ENCODE measurements around the gene CHD9. TPM values are rescaled to one million over a fixed set of nuclear protein-coding genes. Genes with fewer than 3 reads are reported as not detected.

Gene CHD9
- total RNA-seq, 2 experiments from 2014 or later, result 13.2 to 18.8 TPM

GRCh38 chr16:53150769-53151168 is 96.0 kb downstream of the CHD9 start:
- no peaks in the 10 kb centered on the region for H3K4me1 Mint-ChIP-seq
- H3K27ac Mint-ChIP-seq, result no peak overlapping the region
- DNase-seq (no peak), ATAC-seq (no peak)
- ChIA-PET POLR2A (no interaction called here), CTCF (no interaction called here)
- peaks cover 11% of the 10 kb centered on the region for H3K36me3 Mint-ChIP-seq (ENCODE audit: low read depth)
- no peak overlapping the region for H3K4me3 Mint-ChIP-seq
- H3K27me3 Mint-ChIP-seq, result no peaks in the 10 kb centered on the region
- no peaks in the 10 kb centered on the region for H3K9me3 Mint-ChIP-seq (ENCODE audit: low read depth)
- intact Hi-C loops (cut with DNase I, micrococcal nuclease), result no loop called here

DNA sequence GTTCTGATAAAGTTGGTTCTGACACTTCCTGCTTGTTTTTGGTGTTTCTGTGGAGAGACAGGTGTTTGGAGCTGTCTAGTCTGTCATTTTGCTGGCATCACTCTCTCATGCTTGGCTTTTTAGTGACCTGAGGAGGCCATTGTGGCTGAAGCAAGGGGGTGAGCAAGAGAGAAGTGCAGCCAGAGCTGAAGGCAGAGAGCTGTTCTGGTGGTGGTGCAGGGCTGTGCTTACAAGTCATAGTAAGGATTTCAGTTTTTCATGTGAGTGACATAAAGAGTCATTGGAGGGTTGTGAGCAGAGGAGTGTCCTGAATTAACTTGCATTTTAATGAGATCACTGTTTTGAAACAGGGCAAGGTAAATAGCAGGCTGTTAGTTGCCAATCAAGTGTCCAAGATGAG is 97.5 kb downstream of the CHD9 start:
- intact Hi-C loops (cut with DNase I, micrococcal nuclease), result no loop called here
- ATAC-seq (peak; percentile 42), DNase-seq (no peak)
- CTCF ChIA-PET, result no interaction called here
- Mint-ChIP-seq H3K4me1 (no peaks in the 10 kb centered on the region), H3K36me3 (ENCODE audit: low read depth) (peaks cover 19% of the 10 kb centered on the region), H3K27ac (no peak overlapping the region), H3K27me3 (no peaks in the 10 kb centered on the region), H3K4me3 (no peak overlapping the region), H3K9me3 (ENCODE audit: low read depth) (no peaks in the 10 kb centered on the region)
- POLR2A ChIA-PET, result no interaction called here

GRCh38 chr16:53153130-53153529 is 98.3 kb downstream of the CHD9 start:
- Mint-ChIP-seq H3K4me1 (no peaks in the 10 kb centered on the region), H3K9me3 (ENCODE audit: low read depth) (no peaks in the 10 kb centered on the region), H3K27me3 (no peaks in the 10 kb centered on the region), H3K4me3 (no peak overlapping the region), H3K27ac (no peak overlapping the region), H3K36me3 (ENCODE audit: low read depth) (peaks cover 19% of the 10 kb centered on the region)
- ATAC-seq, result no peak
- CTCF ChIA-PET, result interaction anchor here (0.8 kb wide), 1 partner anchor 15 kb away, joined by 3 read pairs; no protein-coding TSS in a partner anchor
- DNase-seq, result no peak
- POLR2A ChIA-PET, result no interaction called here
- intact Hi-C loops (cut with DNase I, micrococcal nuclease), result no loop called here

DNA sequence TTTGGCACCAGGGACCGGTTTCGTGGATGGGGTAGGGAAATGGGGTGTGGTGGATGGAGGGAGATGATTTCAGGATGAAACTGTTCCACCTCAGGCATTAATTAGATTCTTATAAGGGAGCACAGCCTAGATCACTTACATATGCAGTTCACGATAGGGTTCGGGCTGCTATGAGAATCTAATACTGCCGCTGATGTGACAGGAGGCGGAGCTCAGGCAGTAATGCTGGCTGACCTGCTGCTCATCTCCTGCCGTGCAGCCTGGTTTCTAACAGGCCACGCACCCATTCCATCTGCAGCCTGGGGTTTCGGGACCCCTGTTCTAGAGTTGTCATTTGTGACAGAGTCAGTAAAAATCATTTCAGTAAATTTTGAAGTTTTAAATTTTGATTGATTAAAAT is 99.7 kb downstream of the CHD9 start:
- no peak overlapping the region for H3K27ac Mint-ChIP-seq
- H3K4me1 Mint-ChIP-seq, result no peaks in the 10 kb centered on the region
- H3K27me3 Mint-ChIP-seq, result no peaks in the 10 kb centered on the region
- DNase-seq (no peak), ATAC-seq (no peak)
- ChIA-PET POLR2A (no interaction called here), CTCF (interaction anchor here (0.7 kb wide), 1 partner anchor 111 kb away, joined by 7 read pairs; no protein-coding TSS in a partner anchor)
- peaks cover 14% of the 10 kb centered on the region for H3K36me3 Mint-ChIP-seq (ENCODE audit: low read depth)
- no peaks in the 10 kb centered on the region for H3K9me3 Mint-ChIP-seq (ENCODE audit: low read depth)
- no peak overlapping the region for H3K4me3 Mint-ChIP-seq
- intact Hi-C loops (cut with DNase I, micrococcal nuclease), result no loop called here

DNA sequence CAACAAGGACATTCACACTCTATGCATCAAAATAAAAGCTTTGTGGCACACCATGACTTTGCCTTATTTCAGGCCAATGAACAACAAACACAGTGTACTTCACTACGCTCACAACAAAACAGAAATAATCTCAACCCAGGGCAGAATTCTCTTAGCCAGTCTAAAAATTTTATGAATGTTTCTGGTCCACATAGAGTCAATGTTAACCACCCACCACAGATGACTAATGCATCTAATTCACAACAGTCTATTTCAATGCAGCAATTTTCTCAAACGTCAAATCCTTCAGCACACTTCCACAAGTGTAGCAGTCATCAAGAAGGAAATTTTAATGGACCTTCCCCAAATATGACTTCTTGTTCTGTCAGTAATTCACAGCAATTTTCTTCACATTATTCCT is 101.7 kb downstream of the CHD9 start:
- H3K36me3 Mint-ChIP-seq (ENCODE audit: low read depth), result peaks cover 12% of the 10 kb centered on the region

GRCh38 chr16:53159781-53160436 is 105.1 kb downstream of the CHD9 start:
- DNase-seq (no peak), ATAC-seq (peak; percentile 64)
- peaks cover under 1% of the 10 kb centered on the region for H3K4me1 Mint-ChIP-seq
- H3K4me3 Mint-ChIP-seq, result no peak overlapping the region
- H3K36me3 Mint-ChIP-seq (ENCODE audit: low read depth), result peaks cover 14% of the 10 kb centered on the region
- intact Hi-C loops (cut with DNase I, micrococcal nuclease), result loop anchor here (1.0 kb wide), 2 partner anchors 30 to 106 kb away; partner anchors contain the start of gene CHD9 (in 2 of the 2)
- H3K9me3 Mint-ChIP-seq (ENCODE audit: low read depth), result no peaks in the 10 kb centered on the region
- POLR2A ChIA-PET, result no interaction called here
- no peak overlapping the region for H3K27ac Mint-ChIP-seq
- H3K27me3 Mint-ChIP-seq, result no peaks in the 10 kb centered on the region
- CTCF ChIA-PET, result interaction anchor here (1.0 to 1.7 kb wide), 5 partner anchors 16 to 104 kb away, joined by 3 to 7 read pairs (median 3); partner anchors contain the start of gene CHD9

More for the DNA sequence above, 101.7 kb downstream of the CHD9 start:
- CTCF ChIA-PET, result interaction anchor here (1.2 kb wide), 1 partner anchor 101 kb away, joined by 6 read pairs; the partner anchor contains the start of gene CHD9
- POLR2A ChIA-PET, result no interaction called here
- no peaks in the 10 kb centered on the region for H3K4me1 Mint-ChIP-seq
- intact Hi-C loops (cut with DNase I, micrococcal nuclease), result no loop called here
- H3K4me3 Mint-ChIP-seq, result no peak overlapping the region
- H3K9me3 Mint-ChIP-seq (ENCODE audit: low read depth), result no peaks in the 10 kb centered on the region
- DNase-seq (no peak), ATAC-seq (no peak)
- no peak overlapping the region for H3K27ac Mint-ChIP-seq
- no peaks in the 10 kb centered on the region for H3K27me3 Mint-ChIP-seq

DNA sequence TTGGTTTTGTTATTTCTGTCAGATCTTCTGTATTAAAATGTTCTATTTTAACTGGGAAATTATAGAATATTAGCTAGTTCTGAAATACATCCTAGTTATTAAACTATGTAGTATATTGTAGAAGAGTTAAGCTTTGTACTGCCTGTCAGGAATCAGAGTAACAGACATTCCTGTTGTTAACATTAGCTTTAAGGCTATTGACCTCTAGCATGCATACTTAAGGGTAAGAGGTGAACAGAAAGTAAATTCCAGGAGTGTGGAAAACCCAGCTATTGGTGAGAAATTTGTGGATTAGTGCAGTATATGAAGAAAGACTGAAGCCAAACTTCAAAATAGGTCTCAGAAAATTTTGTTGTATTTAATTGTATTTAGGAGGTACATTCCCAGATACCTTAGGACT is 111.3 kb downstream of the CHD9 start:
- no peaks in the 10 kb centered on the region for H3K27me3 Mint-ChIP-seq
- H3K4me1 Mint-ChIP-seq, result peaks cover 3% of the 10 kb centered on the region
- H3K36me3 Mint-ChIP-seq (ENCODE audit: low read depth), result peaks cover 4% of the 10 kb centered on the region
- intact Hi-C loops (cut with DNase I, micrococcal nuclease), result no loop called here
- no peaks in the 10 kb centered on the region for H3K9me3 Mint-ChIP-seq (ENCODE audit: low read depth)
- H3K27ac Mint-ChIP-seq, result no peak overlapping the region
- ATAC-seq (no peak), DNase-seq (no peak)
- POLR2A ChIA-PET, result interaction anchor here (0.5 kb wide), 1 partner anchor 40 kb away, joined by 7 read pairs; no protein-coding TSS in a partner anchor
- H3K4me3 Mint-ChIP-seq, result no peak overlapping the region
- CTCF ChIA-PET, result interaction anchor here (1.5 kb wide), 1 partner anchor 112 kb away, joined by 3 read pairs; the partner anchor contains the start of gene CHD9

GRCh38 chr16:53168744-53169143 is 114.0 kb downstream of the CHD9 start:
- CTCF ChIA-PET, result interaction anchor here (0.7 to 1.2 kb wide), 2 partner anchors 15 to 97 kb away, joined by 3 read pairs; no protein-coding TSS in a partner anchor
- peaks cover 3% of the 10 kb centered on the region for H3K4me1 Mint-ChIP-seq

DNA sequence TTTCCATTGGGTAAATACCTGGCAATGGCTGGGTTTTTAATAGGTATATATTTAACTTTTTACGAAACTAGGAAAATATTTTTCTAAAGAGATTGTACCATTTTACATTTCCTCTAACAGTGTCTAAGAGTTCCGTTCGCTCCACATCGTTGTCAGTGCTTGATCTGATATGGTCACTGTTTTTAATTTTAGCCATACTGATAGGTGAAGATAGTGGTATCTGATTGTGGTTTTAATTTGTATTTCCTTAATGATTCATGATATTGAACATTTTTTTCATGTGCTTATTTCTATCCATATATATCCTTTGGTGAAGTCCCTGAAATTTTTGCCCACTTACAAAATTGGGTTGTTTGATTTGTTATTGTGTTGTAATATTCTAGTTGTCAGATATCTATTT is 117.7 kb downstream of the CHD9 start:
- no peak overlapping the region for H3K27ac Mint-ChIP-seq
- H3K4me3 Mint-ChIP-seq, result no peak overlapping the region
- H3K36me3 Mint-ChIP-seq (ENCODE audit: low read depth), result peaks cover 2% of the 10 kb centered on the region
- no peaks in the 10 kb centered on the region for H3K9me3 Mint-ChIP-seq (ENCODE audit: low read depth)
- no peaks in the 10 kb centered on the region for H3K4me1 Mint-ChIP-seq
- ChIA-PET CTCF (no interaction called here), POLR2A (no interaction called here)
- ATAC-seq (no peak), DNase-seq (no peak)
- intact Hi-C loops (cut with DNase I, micrococcal nuclease), result no loop called here
- no peaks in the 10 kb centered on the region for H3K27me3 Mint-ChIP-seq

More at GRCh38 chr16:53168744-53169143, 114.0 kb downstream of the CHD9 start:
- H3K4me3 Mint-ChIP-seq, result no peak overlapping the region
- no peak for ATAC-seq
- POLR2A ChIA-PET, result no interaction called here
- intact Hi-C loops (cut with DNase I, micrococcal nuclease), result no loop called here
- H3K27me3 Mint-ChIP-seq, result no peaks in the 10 kb centered on the region
- no peaks in the 10 kb centered on the region for H3K9me3 Mint-ChIP-seq (ENCODE audit: low read depth)
- no peak for DNase-seq
- H3K27ac Mint-ChIP-seq, result no peak overlapping the region
- peaks cover 2% of the 10 kb centered on the region for H3K36me3 Mint-ChIP-seq (ENCODE audit: low read depth)

GRCh38 chr16:53175118-53175517 is 120.3 kb downstream of the CHD9 start:
- ATAC-seq, result no peak
- no peak for DNase-seq
- Mint-ChIP-seq H3K36me3 (ENCODE audit: low read depth) (no peaks in the 10 kb centered on the region), H3K27ac (no peak overlapping the region), H3K9me3 (ENCODE audit: low read depth) (no peaks in the 10 kb centered on the region), H3K4me1 (no peaks in the 10 kb centered on the region), H3K27me3 (no peaks in the 10 kb centered on the region), H3K4me3 (no peak overlapping the region)
- intact Hi-C loops (cut with DNase I, micrococcal nuclease), result no loop called here
- ChIA-PET POLR2A (no interaction called here), CTCF (no interaction called here)

GRCh38 chr16:53176434-53176833 is 121.6 kb downstream of the CHD9 start:
- CTCF ChIA-PET, result interaction anchor here (0.6 to 1.2 kb wide), 2 partner anchors 152 to 205 kb away, joined by 3 read pairs; no protein-coding TSS in a partner anchor

DNA sequence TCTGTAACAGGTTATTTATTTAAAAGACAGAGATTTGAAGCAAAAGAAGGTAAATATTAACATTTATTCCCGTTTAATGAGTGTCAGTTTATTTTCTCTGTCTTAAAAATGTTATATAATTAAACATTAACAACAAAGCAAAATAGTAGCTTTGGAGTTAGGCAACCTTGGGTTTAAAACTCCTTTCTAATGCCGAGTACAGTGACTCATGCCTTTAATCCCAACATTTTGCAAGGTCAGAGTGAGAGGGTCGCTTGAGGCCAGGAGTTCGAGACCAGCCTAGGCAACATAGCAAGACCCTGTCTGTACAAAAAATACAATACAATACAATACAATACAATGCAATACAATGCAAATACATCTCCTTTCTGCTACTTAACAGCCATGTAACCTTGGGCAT is 128.7 kb downstream of the CHD9 start:
- no peak for DNase-seq
- Mint-ChIP-seq H3K27ac (no peak overlapping the region), H3K4me3 (no peak overlapping the region), H3K36me3 (ENCODE audit: low read depth) (peaks cover 28% of the 10 kb centered on the region), H3K4me1 (no peaks in the 10 kb centered on the region), H3K9me3 (ENCODE audit: low read depth) (peaks cover 20% of the 10 kb centered on the region), H3K27me3 (no peaks in the 10 kb centered on the region)
- ChIA-PET POLR2A (no interaction called here), CTCF (interaction anchor here (1.0 kb wide), 1 partner anchor 15 kb away, joined by 3 read pairs; no protein-coding TSS in a partner anchor)
- no peak for ATAC-seq
- intact Hi-C loops (cut with DNase I, micrococcal nuclease), result no loop called here

More at GRCh38 chr16:53176434-53176833, 121.6 kb downstream of the CHD9 start:
- DNase-seq (no peak), ATAC-seq (no peak)
- POLR2A ChIA-PET, result no interaction called here
- Mint-ChIP-seq H3K27me3 (no peaks in the 10 kb centered on the region), H3K4me1 (no peaks in the 10 kb centered on the region), H3K4me3 (no peak overlapping the region), H3K9me3 (ENCODE audit: low read depth) (no peaks in the 10 kb centered on the region), H3K36me3 (ENCODE audit: low read depth) (no peaks in the 10 kb centered on the region), H3K27ac (no peak overlapping the region)
- intact Hi-C loops (cut with DNase I, micrococcal nuclease), result no loop called here

Data from activated CD4-positive, alpha-beta T cell treated with anti-CD3 and anti-CD28 coated beads for 36 hours (primary cell).